GM19463 (cell line): Measurements from ENCODE around the gene SLC34A3.
A peak's percentile ranks its signal among the peaks of the same experiment; 100 is the strongest.

Experiments used
- ATAC-seq: cut with Tn5 transposase; IDR thresholded peaks from one replicate; pipeline ENCODE4 v1.9.1; 2021; ENCODE audit warnings: mild to moderate bottlenecking, moderate library complexity; ENCODE audit not compliant: unreplicated experiment

The SLC34A3 gene

GRCh38 chr9:137217276-137218211 is 13.2 kb upstream of the SLC34A3 start:
- no peak for ATAC-seq

GRCh38 chr9:137218212-137218753 is 12.4 kb upstream of the SLC34A3 start:
- ATAC-seq = no peak

GRCh38 chr9:137218754-137219271 is 11.9 kb upstream of the SLC34A3 start:
- no peak for ATAC-seq

DNA sequence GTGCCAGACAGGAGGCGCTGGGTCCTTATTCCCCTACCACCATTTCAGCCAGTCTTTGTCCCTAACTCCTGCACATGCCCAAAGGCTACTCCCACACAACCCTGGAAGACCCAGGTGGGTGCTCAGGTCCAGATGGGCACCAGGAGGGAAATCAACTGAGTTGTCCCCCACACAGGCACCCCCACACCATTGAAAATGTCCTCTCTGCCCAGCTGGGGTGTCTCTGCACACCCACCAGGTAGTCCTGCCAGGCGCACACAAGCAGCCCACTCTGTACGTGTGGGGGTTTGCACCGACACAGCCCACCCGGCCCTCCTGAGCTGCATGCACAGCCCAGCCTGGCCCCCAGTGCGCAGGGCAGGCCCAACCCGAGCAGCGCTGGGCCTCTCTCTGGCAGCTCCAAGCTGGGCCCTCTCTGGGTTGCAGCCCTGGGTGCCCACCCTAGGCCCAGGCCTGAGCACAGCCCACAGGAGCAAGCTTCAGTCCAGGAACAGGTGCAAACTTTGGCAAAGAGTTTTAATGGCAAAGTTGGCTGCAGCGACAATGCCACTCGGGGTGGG is 10.9 kb upstream of the SLC34A3 start:
- no peak for ATAC-seq

- ATAC-seq = no peak
Measured at GRCh38 chr9:137220317-137221094, 10.2 kb upstream of the SLC34A3 start.

DNA sequence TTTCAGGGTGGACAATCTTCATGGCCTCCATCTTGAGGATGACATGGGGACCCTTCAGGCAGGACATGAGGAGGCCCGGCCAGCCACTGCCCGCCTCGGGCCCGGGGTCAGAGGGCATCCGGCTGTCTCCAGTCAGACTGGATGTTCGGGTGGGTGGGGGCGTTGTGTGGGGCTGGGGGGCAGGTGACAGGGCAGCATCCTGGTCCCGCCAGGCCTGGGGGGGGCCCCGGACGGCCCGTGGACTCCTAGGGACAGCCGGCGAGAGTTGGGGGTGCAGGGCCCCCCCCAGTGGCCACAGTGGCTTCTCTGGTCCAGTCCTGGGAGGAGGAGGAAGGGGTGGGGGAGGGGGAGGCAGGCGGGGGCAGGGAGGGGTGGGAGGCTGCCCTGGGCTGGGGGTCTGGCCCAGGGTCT is 9.6 kb upstream of the SLC34A3 start:
- ATAC-seq = no peak

GRCh38 chr9:137221506-137222111 is 9.1 kb upstream of the SLC34A3 start:
- ATAC-seq = no peak

- ATAC-seq = no peak
Measured at GRCh38 chr9:137222190-137223077, 8.3 kb upstream of the SLC34A3 start, which contains the start of gene RNF208. Gene RNF208 (minus strand): TSS chr9:137222240. CDS start chr9:137221212, 1,028 bp downstream.

- ATAC-seq = peak; percentile 65
Measured at GRCh38 chr9:137223078-137223970, 7.4 kb upstream of the SLC34A3 start.

DNA sequence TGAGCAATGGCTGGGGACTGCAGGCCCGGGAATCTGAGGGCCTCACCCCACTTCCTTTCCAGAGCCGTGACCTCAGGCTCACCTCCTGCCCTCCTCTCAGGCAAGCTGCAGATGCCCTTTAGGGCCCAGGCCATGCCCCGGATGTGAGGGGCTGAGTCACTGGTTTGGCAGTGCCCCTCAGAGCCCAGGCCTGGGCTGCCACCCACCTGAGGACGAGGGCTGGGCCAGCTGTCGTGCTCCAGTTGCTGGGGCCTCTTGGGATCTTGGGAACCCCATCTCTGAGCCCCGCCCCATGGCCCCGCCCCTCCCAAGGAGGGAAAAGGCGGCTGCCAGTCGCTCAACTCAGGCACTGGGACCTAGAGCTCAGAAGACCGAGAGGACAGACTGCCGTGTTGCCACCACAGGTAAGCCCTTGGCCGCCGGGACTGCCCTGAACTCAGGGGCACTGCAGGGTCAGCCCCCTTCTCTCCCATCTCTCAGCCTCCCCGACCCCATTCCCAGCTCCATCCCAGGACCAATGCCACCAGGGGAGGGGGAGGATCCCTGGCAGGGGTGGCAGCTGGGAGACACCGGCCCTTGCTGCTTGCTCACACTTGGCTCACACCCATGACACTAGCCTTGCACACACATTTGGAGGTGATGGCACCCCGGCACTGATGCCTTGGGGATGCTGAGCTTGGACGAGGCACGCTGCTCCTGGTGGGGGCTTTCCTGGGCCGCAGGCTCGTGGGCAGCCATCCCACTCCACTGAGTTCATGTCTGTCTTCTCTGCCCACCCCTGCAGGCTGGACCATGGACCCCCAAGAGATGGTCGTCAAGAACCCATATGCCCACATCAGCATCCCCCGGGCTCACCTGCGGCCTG is 5.6 kb upstream of the SLC34A3 start, which contains the start of gene CYSRT1:
Gene CYSRT1, plus strand, starts transcription at position 345 of the 865 bp plus-strand sequence. Its CDS starts 448 bp downstream, at position 793.
- ATAC-seq = no peak

DNA sequence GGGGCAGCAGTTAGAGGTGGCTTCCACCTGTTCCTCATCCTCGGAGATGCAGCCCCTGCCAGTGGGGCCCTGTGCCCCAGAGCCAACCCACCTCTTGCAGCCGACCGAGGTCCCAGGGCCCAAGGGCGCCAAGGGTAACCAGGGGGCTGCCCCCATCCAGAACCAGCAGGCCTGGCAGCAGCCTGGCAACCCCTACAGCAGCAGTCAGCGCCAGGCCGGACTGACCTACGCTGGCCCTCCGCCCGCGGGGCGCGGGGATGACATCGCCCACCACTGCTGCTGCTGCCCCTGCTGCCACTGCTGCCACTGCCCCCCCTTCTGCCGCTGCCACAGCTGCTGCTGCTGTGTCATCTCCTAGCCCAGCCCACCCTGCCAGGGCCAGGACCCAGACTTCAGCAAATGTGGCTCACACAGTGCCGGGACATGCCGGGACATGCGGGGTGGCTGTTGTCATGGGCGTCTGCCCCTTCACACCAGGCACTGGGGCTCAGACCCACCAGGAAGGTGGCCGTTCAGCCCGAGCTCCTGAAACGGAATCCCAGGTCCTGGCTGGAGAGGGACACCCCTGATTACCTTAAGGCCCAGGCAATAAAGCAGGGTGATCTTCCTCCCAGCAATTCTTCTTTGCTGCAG is 4.9 kb upstream of the SLC34A3 start:
- ATAC-seq = no peak

DNA sequence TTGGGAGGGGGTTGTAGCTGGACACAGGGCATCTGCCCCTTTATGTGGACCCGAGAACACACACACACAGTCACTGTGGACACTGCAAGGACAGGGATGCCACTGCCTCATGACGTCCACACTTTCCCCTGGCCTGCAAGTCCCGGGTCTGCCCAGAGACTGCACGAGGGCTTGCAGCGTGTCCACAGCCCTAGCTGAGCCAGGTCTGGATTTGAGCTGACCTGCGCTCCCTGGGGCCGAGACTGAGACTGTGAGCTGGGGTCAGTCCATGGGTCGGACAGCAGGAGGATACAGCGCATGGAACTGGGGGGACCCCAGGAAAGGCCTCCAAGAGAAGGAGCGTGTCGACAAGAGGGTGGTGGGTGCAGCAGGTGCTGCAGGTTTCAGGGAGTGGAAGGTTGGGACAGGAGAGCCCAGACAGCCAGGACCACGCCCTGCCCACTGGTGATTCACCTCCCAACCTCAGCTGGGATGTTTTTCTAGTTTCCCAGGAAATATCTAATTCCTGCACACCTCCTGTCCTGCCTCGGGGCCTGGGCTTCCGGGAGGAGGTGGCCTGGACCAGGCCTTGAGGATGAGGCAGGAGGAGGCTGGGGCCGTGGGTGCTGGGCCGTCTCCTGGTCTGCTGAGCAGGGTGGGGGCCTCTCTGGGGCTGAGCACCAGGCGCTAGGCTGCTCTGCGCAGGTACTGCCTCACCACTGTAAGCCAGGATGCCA is 4.2 kb upstream of the SLC34A3 start:
- no peak for ATAC-seq

GRCh38 chr9:137227054-137227852 is 3.4 kb upstream of the SLC34A3 start, which contains the start of gene RNF224:
Gene RNF224 (plus strand): TSS chr9:137227502. CDS start chr9:137228336, 834 bp downstream.
- no peak for ATAC-seq

DNA sequence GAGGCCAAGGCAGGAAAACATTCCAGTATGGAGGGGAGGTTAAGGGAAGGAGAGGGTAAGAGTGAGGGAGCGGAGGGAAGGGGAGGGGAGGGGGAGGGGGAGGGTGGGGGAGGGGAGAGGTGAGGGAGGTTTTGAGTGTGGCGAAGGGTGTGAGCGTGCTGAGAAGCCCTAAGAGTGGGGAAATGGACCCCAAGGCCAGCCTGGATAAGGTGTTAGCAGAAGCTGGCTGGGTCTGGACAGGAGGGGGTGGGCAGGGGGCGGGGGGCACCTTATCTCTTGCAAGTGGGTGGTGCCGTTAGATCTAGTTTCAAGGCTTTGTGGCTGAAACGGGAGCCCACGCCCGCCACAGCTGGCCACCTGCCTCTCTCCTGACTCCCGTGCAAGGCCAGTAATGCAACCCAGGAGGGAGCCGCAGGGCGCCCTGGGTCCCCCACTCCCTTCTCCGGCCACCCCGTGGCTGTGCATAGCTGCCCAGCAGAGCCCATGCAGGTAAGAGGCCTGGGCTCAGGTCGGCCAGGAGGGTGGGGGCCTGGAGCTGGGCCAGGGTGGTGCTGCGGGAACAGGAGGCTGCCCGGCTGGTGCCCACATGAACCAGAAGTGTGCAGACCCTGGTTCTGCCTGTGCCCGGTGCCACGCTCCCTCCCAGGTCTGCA is 2.7 kb upstream of the SLC34A3 start:
- no peak for ATAC-seq

DNA sequence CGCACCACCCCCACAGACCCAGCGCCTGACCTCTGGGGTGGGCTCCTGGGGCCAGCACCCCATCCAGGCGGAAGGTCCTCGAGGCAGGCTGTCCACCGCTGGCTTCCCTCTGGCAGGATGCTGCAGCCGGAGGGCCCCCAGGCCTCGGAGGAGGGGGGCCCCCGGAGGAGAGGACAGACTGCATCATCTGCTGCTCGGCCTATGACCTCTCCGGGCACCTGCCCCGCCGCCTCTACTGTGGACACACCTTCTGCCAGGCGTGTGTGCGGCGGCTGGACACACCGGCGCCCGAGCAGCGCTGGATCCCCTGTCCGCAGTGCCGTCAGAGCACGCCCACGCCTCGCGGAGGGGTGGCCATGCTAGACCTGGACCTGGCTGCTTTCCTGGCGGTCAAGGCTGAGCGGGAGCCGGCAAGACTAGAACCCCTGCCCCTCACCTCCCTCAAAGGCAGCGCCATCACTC is 2.2 kb upstream of the SLC34A3 start:
- no peak for ATAC-seq
